HepG2 (cell line): Measurements from ENCODE around the gene IQGAP2.

Experiments used
- CTCF ChIP-seq: sonication (generic); formaldehyde crosslinking; IDR thresholded peaks from 2 replicates; pipeline ENCODE4 v1.5.0; 2020; ENCODE audit warnings: mild to moderate bottlenecking, missing genetic modification reagents, moderate library complexity
- FOSL2 ChIP-seq: sonication (generic); formaldehyde crosslinking; IDR thresholded peaks from 2 replicates; pipeline ENCODE4 v1.4.0; 2020; ENCODE audit warnings: missing genetic modification reagents
- HMGXB4 ChIP-seq, 2 experiments: sonication (generic) in 1 of 2; formaldehyde crosslinking in 1 of 2; IDR thresholded peaks; 2 replicates each; pipeline versions ENCODE4 v1.4.0 to v1.6.1; 2018 to 2020; ENCODE audit warnings: missing genetic modification reagents in 2 of 2, borderline replicate concordance in 1 of 2, low read depth in 1 of 2, mild to moderate bottlenecking in 1 of 2, missing biosample characterization in 1 of 2
- JUN ChIP-seq: sonication (generic); formaldehyde crosslinking; IDR thresholded peaks from 2 replicates; pipeline ENCODE4 v1.4.0; 2020; ENCODE audit warnings: mild to moderate bottlenecking, missing genetic modification reagents
- SMC3 ChIP-seq: IDR thresholded peaks from 2 replicates; pipeline ENCODE4 v1.6.1; 2011; ENCODE audit warnings: low read length, improper control_type of control experiment

GRCh38 chr5:76579166-76579937, 176.3 kb downstream of the IQGAP2 start:
- TF ChIP-seq HMGXB4 (CRISPR knock-in tag; IDR thresholded peaks at IDR 0.05; ENCODE audit: borderline replicate concordance in 1 of 2, low read depth in 1 of 2) (no peak), JUN (CRISPR knock-in tag) (no peak), CTCF (CRISPR knock-in tag) (no peak), SMC3 (no peak), FOSL2 (no peak)
